ENCODE measurements around the gene KDSR.

Gene KDSR

DNA sequence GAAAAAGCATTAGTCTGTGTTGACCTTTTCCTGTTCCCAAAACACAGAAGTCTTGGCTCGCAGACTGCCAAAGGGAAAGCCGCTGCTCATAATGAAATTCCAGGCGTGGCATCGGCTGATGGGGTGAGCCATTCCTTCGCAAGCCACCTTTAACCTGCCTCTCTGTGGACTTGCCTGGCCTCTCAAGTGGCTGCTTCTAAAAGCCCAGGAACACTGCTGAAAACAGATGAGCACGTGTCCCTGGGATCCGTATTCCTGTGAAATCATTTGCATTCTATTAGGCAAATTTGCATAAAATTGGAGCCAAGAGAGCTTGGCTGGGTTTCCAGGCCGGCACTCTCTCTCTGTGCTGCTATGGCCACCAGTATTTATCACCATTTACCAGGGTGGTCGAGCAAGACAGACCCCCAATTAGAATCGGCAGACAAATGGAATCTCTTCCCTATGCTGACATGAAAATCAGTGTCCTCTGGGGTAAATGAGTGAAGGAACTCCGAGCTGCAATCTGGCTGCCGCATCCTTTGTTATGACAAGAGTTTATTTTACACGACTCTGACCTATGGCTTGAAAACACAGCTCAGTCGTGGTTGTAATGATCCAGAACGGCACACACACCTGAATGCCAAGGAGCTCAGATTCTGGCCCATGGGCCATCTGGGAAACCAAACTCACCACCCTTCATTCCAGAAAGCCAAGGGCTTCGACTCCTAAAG, 69.2 kb downstream of the KDSR start:
- no peak for TF ChIP-seq GATA3 (IDR thresholded peaks at IDR 0.05; ENCODE audit: low read depth, low read length)
- no peak for TF ChIP-seq GATA2 (IDR thresholded peaks at IDR 0.05; ENCODE audit: low read depth, low read length)

DNA sequence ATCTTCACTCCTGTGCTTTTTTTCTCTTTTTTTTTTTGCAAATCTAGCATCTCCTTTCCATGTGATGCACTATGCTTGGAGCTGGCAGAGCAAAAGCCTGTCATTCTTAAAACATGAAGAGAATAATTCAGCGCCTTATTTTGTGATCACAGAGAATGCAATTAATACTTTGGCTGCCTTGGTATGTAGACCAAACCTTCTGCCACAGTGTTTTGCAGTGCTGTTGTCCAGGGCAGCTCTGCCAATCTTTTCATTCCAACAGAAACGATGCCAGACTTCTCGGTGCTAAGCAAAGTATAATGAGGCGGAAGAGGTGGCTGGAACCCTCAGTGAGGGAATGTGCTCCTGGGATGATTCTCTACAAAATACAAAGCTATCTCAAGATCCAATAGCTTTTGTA, 73.1 kb downstream of the KDSR start:
- TF ChIP-seq GATA2 (IDR thresholded peaks at IDR 0.05; ENCODE audit: low read depth, low read length) = no peak
- no peak for TF ChIP-seq GATA3 (IDR thresholded peaks at IDR 0.05; ENCODE audit: low read depth, low read length)

DNA sequence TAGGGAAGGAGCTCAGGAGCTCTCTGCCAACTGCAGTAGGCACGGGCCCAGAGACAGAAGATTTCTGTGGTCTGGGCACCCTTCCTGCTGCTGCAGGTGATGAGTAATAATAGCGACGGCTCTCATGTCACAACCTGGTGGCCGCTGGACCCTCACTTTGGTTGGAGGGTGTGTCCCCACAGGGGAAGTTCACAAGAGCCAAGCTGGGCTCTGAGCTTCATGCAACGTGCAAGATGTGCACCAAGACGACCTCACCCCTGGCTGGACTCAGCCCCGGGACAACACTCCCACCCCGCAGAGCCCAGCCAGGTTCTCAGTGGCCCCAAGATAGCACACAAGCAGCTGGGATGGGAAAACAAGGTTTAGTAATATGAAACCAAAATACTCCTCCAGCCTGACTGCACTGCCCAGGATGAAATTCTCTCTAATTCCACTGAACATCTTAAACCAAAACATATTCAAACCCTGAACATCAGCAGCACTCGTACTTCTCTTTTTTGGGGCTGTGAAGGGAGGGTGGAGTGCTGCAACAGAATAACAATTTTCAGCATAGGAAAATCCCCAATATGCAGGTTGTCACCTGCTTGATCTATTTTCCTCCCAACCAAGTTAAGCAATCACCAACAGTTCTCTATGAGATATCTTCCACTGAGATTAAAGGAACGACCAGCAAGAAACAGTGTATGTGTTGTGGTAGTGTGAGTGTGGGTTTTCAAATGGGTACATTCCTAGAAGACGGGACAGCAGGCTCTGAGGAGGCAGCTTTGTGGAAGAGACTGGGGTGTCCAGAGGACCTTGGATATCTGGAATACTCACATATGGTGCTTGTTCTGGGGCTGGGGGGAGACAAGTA, 73.9 kb downstream of the KDSR start:
- TF ChIP-seq GATA3 (IDR thresholded peaks at IDR 0.05; ENCODE audit: low read depth, low read length) (no peak), GATA2 (IDR thresholded peaks at IDR 0.05; ENCODE audit: low read depth, low read length) (no peak)

DNA sequence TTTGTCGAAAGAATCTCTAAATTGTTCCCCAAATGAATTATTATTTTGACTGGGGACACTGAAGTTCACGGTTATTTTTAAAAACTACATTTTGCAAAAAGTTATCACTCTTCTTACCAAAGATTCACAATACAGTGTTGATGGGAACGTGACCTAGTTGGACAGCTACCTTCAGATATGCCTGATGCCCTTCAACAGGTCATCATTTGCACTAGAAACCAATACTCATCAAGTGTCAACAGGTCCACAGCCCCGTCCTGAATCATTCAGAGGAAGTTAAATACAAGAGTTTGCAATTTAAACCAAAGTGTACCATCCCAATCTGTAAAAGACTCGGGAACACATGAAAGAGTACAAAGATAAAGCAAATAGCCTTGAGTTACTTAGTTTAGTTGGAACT, 75.7 kb downstream of the KDSR start:
- TF ChIP-seq GATA3 (IDR thresholded peaks at IDR 0.05; ENCODE audit: low read depth, low read length) (no peak), GATA2 (IDR thresholded peaks at IDR 0.05; ENCODE audit: low read depth, low read length) (no peak)

GRCh38 chr18:63290821-63291200, 76.2 kb downstream of the KDSR start:
- TF ChIP-seq GATA2 (IDR thresholded peaks at IDR 0.05; ENCODE audit: low read depth, low read length) (no peak), GATA3 (IDR thresholded peaks at IDR 0.05; ENCODE audit: low read depth, low read length) (no peak)

GRCh38 chr18:63290166-63290820, 76.7 kb downstream of the KDSR start:
- TF ChIP-seq GATA2 (IDR thresholded peaks at IDR 0.05; ENCODE audit: low read depth, low read length) (no peak), GATA3 (IDR thresholded peaks at IDR 0.05; ENCODE audit: low read depth, low read length) (no peak)

DNA sequence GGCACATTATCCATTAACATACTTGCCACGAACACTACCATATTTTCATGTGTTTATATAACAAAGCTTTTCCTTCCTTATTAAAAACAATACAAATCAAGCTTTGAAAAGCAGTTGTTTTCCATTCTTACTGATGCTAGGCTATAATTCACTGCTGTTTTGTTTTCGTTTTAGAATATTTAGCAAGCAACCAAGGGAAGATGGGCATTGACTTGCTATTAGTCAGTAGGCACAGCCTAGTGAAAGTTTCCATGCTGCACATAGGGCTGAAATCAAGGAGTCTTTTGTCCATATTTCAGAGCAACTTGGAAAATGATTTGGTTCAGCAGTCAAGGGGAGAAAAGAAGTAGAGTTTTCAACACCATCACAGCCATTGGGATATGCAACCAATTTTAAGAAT, 78.7 kb downstream of the KDSR start:
- TF ChIP-seq GATA3 (IDR thresholded peaks at IDR 0.05; ENCODE audit: low read depth, low read length) (no peak), GATA2 (IDR thresholded peaks at IDR 0.05; ENCODE audit: low read depth, low read length) (no peak)

DNA sequence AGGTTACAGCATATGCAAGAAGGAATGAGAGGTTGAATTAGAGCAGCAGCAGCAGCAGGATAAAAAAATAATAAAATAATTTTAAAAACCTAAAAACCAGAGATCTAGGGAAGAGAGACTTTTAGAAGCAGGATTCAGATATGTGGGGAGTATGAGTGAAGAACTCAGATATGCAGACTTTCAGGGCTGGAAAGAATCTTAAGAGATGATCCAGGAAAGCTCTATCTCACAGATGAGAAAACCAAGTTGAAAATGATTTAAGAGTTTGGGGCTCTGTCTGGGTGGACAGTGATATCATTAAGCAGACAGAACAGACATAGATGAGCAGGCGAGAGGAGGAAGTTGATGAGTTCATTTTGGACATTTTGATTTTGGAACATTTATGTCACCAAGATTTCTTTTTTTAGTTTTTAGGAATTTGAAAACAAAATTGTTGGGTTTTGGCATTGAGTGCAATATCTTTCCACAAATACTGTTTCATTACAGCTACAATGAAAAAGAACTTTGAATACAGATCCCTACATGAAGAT, 79.2 kb downstream of the KDSR start:
- no peak for TF ChIP-seq GATA3 (IDR thresholded peaks at IDR 0.05; ENCODE audit: low read depth, low read length)
- no peak for TF ChIP-seq GATA2 (IDR thresholded peaks at IDR 0.05; ENCODE audit: low read depth, low read length)

GRCh38 chr18:63286926-63287325, 80.1 kb downstream of the KDSR start:
- no peak for TF ChIP-seq GATA2 (IDR thresholded peaks at IDR 0.05; ENCODE audit: low read depth, low read length)
- no peak for TF ChIP-seq GATA3 (IDR thresholded peaks at IDR 0.05; ENCODE audit: low read depth, low read length)

GRCh38 chr18:63284827-63285733, 81.9 kb downstream of the KDSR start:
- TF ChIP-seq GATA2 (IDR thresholded peaks at IDR 0.05; ENCODE audit: low read depth, low read length) (no peak), GATA3 (IDR thresholded peaks at IDR 0.05; ENCODE audit: low read depth, low read length) (no peak)

GRCh38 chr18:63284173-63284799, 82.7 kb downstream of the KDSR start:
- TF ChIP-seq GATA3 (IDR thresholded peaks at IDR 0.05; ENCODE audit: low read depth, low read length) = no peak
- TF ChIP-seq GATA2 (IDR thresholded peaks at IDR 0.05; ENCODE audit: low read depth, low read length) = no peak

DNA sequence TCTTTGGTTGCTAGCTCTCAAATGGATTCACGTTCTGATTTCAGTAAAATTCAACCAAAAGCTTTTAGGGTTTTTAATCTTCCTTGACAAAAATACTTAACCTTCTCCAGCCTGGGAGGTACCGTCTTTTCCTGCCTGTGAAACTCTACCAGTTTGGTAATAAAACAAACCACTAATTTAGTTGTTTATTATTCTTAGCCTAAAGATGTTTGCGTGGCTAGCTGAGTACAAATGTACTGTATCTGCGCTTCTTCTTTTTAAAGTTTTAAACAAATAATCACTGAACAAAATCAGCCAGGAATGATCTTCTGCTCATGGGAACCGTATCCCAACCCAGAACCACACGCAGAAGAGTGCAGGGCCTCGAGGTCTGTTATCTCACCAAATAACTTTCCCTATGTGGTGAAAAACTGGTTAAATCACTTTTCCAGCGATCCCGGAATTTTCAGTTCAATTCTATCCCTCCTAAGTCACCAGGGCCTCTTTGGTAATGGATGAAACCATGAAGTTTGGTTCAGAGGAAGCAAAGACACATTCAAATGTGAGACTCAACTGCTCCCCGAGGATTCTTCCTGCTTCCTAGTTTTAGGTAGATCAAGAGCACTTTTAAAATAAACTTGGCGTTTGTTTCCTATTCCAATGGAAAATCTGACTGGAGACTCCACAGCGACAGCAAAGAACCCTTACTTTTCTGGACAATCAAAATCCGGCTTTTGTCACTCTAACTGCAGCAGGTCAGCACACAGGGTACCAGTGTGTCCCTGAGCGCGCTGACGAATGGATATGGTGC, 83.5 kb downstream of the KDSR start:
- no peak for TF ChIP-seq GATA2 (IDR thresholded peaks at IDR 0.05; ENCODE audit: low read depth, low read length)
